ENCODE data around the gene PHKG1.
"Not testable (repeated sequence)": the region's sequence is repeated elsewhere in the genome, so short reads cannot be mapped to it uniquely, and the experiment has no call there.

The PHKG1 gene

GRCh38 chr7:56033671-56034432 is 58.9 kb downstream of the PHKG1 start:
- DNase-seq = peak; percentile 85

GRCh38 chr7:56032578-56032977 is 60.2 kb downstream of the PHKG1 start:
- DNase-seq = not testable (repeated sequence)

GRCh38 chr7:56031556-56031955 is 61.2 kb downstream of the PHKG1 start:
- not testable (repeated sequence) for DNase-seq

GRCh38 chr7:56030340-56030739 is 62.4 kb downstream of the PHKG1 start:
- no peak for DNase-seq
